ENCODE data around the gene CIDEA.

Gene CIDEA

DNA sequence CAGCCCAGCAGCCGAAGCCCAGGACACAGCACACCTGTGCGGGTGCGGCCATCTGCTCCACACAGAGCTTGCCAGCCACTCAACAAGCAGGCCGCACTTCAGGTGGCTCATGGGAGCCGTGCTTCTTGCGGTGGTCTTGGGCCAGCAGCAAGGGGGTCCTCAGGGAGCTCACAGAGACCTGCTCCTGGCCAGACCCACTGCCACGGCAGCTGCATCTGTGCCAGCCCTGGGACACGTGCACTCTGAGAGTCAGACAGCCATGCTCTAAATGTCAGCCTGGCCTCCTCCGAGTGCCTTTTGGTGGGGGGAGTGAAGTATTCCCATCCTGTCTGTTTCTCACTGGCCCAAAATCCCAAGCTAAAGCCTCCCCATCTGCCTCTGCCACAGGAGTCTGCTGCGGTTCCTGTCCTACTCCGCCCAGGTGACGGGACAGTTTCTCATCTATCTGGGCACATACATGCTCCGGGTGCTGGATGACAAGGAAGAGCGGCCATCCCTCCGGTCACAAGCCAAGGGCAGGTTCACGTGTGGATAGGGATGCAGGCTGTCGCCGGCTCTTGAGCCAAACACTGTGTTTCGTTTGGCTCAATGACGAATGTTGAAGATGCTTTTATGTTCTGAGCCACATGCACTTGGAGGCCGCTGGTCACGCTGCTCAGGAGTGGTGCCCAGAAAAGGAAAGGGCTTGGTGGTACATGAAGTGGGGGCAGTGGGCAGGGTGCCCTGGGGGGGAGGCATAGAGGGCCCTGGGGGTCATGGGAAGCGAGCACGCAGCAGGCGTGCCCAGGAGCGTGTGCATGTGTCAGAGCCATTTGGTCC lies 22.8 kb downstream of the CIDEA start:
- no peak for DNase-seq

DNA sequence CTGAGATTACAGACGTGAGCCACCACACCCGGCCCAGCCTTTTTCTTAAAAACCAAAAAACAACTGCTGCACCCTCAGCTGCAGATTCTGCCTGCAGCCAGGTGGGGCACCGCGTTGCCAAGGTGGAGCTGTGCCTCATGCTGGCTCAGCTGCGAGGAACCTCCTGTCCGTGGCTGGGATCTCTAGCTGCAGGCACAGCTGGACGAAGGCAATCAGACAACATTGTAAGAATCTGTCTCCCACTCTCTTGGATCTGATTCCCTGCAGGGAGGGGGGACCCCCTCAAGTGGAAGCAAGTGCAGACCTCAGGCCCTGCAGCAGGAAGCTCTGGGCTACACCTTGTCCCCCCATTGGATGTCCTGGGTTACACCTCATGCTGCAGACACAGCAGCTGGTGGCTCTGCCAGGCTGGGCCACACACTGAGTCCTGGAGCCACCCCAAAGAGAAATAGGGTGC lies 24.1 kb downstream of the CIDEA start:
- DNase-seq = no peak

DNA sequence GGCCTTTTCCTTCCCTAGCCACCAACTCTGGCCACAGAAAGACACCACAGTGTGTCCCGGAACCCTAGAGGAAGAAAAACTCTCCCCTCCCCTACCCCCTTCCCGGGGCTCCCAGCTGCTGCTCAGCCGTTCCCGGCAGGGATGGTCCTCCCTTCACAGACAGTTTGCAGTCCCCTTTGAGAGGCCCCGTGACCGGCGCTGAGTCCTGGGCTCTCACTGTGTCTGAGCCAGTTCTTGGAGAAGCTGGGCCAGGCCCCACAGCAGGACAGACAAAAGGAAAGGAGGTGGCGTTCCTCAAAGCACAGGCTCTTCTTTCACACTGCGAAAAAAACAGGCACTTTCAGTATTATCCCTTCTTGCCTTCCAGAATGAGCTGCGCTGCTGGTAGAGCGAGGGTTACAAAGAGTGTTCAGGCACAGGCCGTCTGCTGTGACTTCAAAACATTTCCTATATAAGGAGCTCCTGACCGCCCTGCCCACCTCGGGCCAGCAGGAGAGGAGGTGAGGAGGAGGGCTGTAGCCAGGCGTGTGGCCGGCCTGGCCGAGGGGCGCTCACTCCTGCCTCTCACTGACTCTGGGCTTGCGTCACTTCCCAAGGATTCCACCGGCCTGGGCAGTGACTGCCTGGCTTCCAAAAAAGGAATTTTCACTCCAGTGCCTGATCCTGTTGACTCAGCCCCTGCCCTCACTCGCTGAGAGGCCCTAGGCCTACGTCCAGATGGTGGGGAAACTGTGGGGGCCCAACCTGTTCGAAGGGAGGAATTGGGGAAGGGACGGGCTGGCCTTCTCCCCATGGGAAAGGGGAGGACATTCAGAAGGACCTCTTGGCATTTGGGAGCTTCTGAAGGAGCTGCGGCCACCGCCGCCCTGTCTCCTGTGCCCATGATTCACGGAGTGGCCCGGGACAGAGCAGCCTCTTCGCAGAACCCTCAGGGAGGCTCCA lies 24.9 kb downstream of the CIDEA start:
- DNase-seq = no peak

DNA sequence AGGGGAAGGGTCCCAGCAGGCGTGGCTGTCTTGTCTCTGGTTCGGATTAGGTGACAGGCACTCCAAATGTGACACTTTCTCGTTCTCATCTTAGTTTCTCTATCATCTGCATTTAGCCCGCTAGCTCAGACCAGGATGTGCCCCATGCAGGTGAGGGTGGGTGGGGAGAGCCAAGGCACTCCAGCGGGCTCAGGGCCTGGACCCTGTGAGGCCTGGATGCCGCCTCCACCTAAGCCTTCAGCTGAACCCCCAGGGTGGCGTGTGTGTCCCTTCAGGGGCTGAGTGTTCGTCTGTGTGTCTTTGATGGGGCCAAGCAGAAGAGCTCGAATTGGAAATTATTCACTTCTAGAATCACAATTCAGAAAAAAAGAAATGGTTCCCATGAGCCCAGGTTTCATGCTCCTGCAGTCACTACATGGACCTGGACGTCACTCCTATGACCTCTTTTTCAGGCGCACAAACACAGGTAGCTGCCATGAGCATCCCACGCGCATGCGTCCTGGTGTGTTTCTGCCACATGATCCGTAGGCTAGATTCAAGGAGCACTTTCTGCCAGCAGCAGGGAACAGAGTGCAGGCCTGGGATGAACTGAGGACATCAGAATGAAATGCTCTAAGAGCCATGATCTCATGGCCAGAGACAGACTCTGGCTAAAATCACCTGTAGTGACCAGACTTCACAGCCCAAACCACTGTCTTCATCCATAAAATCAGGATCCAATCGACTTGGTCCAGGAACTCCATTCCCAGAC lies 25.8 kb downstream of the CIDEA start:
- DNase-seq = no peak

GRCh38 chr18:12281861-12282260 lies 27.7 kb downstream of the CIDEA start:
- no peak for DNase-seq

DNA sequence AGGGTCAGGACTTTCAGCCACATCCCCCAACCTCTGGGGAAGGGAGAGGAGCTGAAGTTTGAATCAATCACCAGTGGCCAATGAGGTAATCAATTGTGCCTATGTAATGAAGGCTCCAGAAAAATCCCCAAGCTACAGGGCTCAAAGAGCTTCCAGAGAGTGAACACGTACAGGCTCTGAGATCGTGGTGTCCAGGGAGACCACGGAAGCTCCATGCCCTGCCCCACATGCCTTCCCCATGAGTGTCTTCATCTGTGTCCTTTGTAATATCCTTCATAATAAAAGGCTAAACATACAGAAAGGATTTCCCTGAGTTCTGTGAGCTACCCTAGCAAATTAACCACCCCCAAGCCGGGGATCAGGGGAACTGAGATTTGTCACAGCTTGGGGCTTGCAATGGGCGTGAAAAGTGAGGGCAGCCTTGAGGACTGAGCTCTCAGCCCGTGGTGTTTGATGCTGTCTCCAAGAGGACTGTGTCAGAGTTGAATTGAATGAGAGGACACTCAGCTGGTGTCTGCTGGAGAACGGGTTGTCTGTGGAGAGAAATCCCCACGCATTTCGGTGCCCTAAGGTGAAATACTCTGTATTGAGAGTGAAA lies 28.4 kb downstream of the CIDEA start:
- DNase-seq = no peak

GRCh38 chr18:12283256-12283655 lies 29.1 kb downstream of the CIDEA start:
- no peak for DNase-seq

- DNase-seq = no peak
These were observed 29.5 kb downstream of the CIDEA start for GRCh38 chr18:12283666-12284065.

DNA sequence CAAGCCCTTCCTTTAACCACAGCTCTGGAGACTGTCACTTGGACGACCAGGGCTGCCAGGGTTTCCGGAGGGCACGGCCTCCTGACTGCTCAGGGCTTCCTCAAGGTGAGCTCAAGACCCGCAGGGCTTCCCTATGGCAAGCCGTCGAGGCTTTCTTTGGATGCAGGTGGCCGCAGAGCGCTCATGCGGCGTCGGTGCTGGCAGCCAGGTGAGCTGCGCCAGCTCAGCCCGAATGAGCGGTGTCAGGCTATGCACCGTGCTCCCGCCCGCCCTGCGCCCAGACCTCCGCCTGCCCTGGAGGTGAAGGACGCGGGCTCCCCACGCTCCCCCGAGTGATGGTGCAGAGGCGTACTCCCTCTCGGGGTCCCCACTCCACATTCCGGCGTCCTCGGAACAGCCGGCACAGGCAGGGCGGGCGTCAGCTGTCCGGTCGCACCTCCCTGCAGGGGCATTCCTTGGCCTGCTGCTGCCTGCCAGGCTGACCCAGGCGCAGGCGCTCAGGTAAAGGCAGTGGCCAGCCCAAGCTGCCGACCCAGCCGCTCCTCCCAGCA lies 33.0 kb downstream of the CIDEA start:
- no peak for DNase-seq

DNA sequence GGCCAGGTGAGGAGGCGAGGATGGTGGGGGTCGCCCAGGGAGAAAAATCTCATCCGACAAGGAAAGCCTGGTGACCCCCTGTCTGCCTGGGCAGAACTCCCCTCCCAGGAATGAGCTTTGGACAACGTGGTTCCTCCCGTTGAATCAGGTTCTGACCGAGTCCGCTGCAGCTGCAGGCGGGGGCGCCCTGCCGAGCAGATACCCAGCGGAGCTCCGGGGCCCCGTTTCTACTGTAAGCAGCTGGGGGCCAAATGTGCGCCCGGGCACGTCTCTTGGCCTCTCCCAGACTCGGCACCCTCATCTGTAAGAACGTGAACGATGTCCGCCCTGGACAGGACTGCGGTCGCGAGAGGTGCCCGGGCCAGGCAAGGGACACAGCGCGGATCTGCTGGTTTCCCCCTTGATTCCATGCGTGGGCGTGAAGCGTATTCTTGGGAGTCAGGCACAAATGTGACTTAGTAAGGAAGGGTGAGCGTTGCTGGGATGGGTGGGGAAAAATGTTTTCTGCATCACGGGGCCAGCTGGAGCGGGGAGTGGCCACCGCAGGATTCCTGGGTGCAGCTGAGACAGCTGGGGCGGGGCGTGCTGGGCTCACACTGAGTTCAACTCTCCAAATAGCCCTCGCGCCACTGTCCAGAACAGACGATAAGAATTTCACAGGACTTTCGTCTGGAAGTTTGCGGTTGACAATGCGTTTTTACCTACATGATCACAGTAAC lies 33.7 kb downstream of the CIDEA start:
- peak; percentile 8 for DNase-seq

DNA sequence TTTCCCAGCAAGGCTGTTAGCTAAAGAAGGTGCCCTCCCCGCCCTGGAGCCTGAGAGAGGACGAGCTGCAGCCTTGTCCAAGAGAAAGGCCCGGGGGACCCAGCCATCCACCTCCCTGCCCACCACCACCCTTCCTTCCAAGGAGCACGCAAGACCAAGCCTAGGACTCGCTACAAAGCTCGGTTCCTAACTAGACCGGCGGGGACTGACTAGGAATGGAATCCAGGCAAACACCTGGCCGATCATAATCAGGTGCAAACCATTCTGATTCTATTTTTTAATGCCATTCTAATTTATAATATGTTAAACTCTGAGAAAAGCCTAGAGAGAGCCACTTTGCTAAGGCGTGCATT lies 34.2 kb downstream of the CIDEA start:
- no peak for DNase-seq

- no peak for DNase-seq
These were observed 35.9 kb downstream of the CIDEA start for GRCh38 chr18:12290086-12290485.

- DNase-seq = no peak
These were observed 37.0 kb downstream of the CIDEA start for GRCh38 chr18:12291161-12291560.

DNA sequence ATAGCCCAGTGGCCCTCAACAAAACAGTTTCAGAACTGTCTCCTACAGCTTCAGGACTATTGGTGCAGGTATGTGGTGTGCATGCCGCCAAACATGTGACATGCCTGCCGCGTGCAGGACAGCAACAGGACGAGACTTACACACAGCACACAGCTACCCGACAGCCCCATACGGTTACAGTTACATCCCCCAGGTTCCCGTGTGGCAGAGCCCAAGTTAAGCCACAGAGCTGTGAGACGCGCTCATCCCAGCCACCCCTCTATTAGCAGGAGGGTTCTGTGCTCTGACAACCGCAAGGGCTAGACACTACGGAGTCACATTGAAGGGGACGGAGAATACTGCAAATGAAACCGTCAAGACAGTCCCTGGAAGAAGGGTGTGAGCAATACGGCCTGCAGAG lies 37.5 kb downstream of the CIDEA start:
- DNase-seq = no peak

GRCh38 chr18:12293831-12294230 lies 39.7 kb downstream of the CIDEA start:
- no peak for DNase-seq

GRCh38 chr18:12295389-12296086 lies 41.4 kb downstream of the CIDEA start:
- DNase-seq = no peak

GRCh38 chr18:12296087-12296403 lies 41.9 kb downstream of the CIDEA start:
- no peak for DNase-seq

DNA sequence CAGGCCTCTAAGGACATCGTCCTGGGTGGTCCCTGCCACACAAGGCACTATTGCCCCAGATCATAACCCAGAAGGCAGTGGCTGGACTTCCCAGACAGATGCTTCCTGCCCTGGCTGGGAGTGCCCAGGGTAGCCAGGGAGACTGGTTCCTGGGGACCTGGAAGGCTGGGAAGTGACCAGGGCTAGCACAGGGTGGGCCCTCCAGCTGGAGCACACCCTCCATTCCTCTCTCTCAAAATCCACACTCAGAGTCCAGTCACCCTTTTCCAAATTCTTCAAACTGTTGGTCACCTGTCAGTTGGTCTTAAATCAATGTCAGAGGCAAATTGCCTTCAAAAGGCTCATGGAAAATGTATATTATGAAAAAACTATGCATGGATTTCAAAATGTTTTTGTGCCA lies 42.3 kb downstream of the CIDEA start:
- DNase-seq = no peak

GRCh38 chr18:12299862-12300261 lies 45.7 kb downstream of the CIDEA start:
- no peak for DNase-seq

- no peak for DNase-seq
These were observed 47.3 kb downstream of the CIDEA start for GRCh38 chr18:12301263-12302005.
